ENCODE measurements around the gene CYP26B1.

The CYP26B1 gene

DNA sequence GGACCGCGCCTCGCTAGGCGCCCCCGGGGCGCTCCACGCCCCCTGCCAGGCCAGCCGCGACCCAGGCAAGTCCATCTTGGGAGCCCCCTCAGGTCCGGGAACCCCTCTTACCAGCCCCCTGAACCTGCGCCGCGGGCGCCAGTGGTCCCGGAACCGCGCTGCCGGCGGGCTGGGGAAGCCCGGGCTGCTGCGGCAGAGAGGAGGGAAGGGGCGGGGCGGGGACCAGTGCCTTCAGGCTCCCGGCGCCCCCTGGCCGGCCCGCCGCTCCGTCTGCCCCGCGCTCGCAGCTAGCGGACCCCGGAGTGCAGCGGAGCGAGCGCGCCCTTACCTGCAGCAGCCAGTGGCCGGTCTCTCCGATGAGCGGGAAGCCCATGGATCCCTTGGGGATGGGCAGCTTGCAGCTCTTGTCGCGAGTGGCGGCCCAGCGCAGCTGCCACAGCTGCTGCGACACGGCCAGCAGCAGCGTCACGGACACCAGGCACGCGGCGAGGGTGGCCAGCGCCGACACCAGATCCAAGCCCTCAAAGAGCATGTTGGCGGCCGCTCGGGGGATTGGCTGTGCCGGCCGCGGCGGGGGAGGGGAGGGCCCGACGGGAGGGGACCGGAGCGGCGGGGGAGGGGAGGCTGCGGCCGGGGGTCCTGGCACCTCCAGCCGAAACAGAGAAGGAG is at the start of gene CYP26B1:
Gene CYP26B1, minus strand, starts transcription at position 560 of the 669 bp plus-strand sequence. Its CDS starts 28 bp downstream, at position 532.
- DNase-seq (ENCODE audit: low read depth in 3 of 3), result no peak

DNA sequence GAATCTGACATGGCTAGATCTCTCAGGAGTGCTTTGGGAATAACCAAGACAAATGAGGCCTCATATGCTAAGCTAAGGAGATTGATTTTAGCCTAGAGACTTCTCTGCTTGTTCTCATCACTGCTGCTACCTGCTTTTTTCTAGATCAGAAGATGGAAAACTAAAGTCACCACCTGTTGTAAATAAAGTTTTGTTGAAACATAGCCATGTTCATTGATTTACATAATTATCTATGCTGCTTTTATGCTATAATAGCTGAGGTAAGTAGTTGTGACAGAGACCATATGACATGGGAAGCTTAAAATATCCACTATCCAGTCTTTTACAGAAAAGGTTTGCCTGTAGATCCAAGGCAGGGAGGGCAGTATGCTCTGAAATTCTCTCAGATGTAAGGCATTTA is 46.1 kb upstream of the CYP26B1 start:
- DNase-seq (ENCODE audit: low read depth in 3 of 3), result no peak

DNA sequence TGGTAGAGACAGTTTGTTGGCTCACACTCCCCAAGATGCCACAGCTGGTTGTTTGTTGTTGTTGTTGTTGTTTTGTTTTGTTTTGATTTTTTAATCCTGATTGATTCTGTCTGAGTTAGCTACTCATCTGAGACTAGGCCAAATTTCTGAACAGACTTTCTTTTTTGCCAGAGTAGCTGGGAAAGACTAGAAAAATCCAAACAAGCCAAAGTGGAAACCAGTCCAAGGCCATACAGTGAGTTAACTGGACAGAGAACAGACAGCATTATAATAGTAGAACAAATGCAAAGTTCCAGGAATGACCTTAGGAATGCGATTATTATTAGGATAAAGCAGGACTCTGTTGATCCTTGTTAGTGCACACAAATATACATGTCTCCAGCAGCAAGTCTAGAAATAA is 43.8 kb upstream of the CYP26B1 start:
- no peak for DNase-seq (ENCODE audit: low read depth in 3 of 3)

DNA sequence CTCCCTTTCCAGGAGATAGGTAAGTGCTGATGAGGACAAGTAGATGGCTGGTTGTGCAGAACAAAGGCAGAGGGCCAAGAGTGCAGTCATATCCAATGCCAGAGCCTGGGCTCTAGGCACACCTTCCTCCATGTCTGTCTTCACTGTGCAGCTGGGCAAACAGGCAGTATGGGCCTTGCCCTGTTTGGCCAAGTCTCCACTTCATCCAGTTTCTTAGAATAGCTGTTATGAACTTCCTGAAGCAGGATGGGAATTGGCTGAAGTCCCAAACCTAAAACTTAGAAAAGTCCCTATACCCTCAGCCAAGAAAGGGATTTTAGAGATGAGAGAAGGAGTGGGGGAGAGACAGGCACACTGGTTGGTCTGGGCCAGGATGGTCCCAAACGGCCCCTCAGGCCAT is 37.5 kb upstream of the CYP26B1 start:
- DNase-seq (ENCODE audit: low read depth in 3 of 3), result no peak

GRCh38 chr2:72183466-72183865 is 35.8 kb upstream of the CYP26B1 start:
- DNase-seq (ENCODE audit: low read depth in 3 of 3), result no peak

DNA sequence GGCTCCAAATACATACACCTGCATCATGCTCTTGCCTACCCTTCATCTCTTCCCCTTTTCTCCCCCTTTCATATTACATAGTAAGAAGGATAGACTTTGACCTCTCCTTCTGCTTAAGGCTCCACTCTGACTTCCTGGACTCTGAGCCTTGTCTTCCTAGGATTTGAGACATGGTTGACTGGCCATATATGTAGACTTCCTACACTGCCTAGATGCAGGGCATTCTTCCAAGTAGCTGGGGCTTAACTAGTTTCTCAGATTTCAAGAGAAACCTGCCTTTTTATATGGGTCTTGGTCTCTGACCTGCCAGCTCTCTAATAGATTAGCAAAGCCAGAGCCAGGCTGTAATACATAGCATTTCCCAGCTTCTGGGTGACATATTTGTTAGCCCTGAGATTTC is 35.4 kb upstream of the CYP26B1 start:
- no peak for DNase-seq (ENCODE audit: low read depth in 3 of 3)

DNA sequence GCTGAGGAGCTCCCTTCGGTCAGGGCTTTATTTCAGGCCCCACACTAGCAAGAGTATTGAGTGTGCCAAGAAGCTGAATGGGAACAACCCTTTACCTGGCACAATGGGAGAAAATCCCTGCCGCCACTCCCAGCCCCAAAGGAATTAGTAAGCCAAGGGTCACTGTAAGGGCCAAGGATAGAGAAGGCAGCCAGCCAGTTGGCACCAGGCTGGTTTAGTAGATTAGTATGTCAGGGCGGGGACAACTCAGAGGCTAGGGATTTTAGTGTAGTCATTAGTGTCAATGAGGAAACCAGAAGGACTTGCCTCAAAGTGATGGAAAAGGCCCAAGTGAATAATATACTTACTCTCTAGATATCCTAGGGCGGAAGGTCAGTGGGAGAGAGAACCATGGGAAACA is 34.9 kb upstream of the CYP26B1 start:
- DNase-seq (ENCODE audit: low read depth in 3 of 3), result no peak

GRCh38 chr2:72181616-72182015 is 34.0 kb upstream of the CYP26B1 start:
- DNase-seq (ENCODE audit: low read depth in 3 of 3), result no peak

GRCh38 chr2:72180351-72180750 is 32.7 kb upstream of the CYP26B1 start:
- DNase-seq (ENCODE audit: low read depth in 3 of 3), result no peak

GRCh38 chr2:72178551-72178950 is 30.9 kb upstream of the CYP26B1 start:
- DNase-seq (ENCODE audit: low read depth in 3 of 3), result no peak

GRCh38 chr2:72176281-72176680 is 28.6 kb upstream of the CYP26B1 start:
- DNase-seq (ENCODE audit: low read depth in 3 of 3), result no peak

GRCh38 chr2:72175636-72176035 is 28.0 kb upstream of the CYP26B1 start:
- no peak for DNase-seq (ENCODE audit: low read depth in 3 of 3)

- no peak for DNase-seq (ENCODE audit: low read depth in 3 of 3)
Observed at GRCh38 chr2:72173640-72174321, 26.1 kb upstream of the CYP26B1 start.

- DNase-seq (ENCODE audit: low read depth in 3 of 3), result no peak
Observed at GRCh38 chr2:72172478-72172877, 24.8 kb upstream of the CYP26B1 start.

DNA sequence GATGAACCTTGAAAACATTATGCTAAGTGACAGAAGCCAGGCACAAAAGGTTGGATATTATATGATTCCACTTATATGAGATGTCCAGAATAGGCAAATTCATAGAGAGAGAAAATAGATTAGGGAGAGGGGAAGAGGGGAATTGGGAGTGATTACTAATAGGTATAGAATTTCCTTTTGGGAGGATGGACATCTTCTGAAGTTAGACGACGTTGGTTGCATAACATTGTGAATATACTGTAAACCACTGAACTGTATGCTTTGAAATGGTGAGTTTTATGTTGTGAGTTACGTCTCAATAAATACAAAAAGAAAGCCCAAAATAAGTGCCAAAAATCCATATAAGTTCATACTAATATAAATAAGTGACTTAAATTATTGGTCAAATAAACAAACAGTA is 18.6 kb upstream of the CYP26B1 start:
- DNase-seq (ENCODE audit: low read depth in 3 of 3), result no peak

GRCh38 chr2:72165792-72166191 is 18.1 kb upstream of the CYP26B1 start:
- DNase-seq (ENCODE audit: low read depth in 3 of 3), result no peak

GRCh38 chr2:72162574-72162973 is 14.9 kb upstream of the CYP26B1 start:
- DNase-seq (ENCODE audit: low read depth in 3 of 3), result no peak

- DNase-seq (ENCODE audit: low read depth in 3 of 3), result no peak
Observed at GRCh38 chr2:72159211-72159993, 11.7 kb upstream of the CYP26B1 start.

- DNase-seq (ENCODE audit: low read depth in 3 of 3), result no peak
Observed at GRCh38 chr2:72157871-72158771, 10.5 kb upstream of the CYP26B1 start.

DNA sequence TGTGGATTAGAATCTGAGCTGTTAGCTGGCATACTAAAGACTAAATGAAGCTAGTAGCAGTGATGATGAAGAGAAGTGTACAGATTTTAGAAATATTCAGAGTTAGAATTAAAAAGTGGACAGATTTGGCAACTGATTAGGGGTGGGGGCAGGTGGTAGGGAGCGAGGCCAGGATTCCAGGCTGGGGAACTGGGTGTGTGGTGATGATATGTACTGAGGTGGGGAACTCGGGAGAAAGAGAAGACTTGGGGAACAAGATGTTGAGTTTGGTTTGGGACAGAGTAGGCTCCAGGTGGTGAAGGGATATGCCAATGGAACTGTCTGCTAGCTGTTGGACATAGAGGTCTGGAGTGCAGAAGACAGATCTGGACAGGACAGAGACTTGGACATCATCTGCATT is 9.2 kb upstream of the CYP26B1 start:
- DNase-seq (ENCODE audit: low read depth in 3 of 3), result no peak

GRCh38 chr2:72155737-72156136 is 8.1 kb upstream of the CYP26B1 start:
- no peak for DNase-seq (ENCODE audit: low read depth in 3 of 3)

- DNase-seq (ENCODE audit: low read depth in 3 of 3), result no peak
Observed at GRCh38 chr2:72155151-72155550, 7.5 kb upstream of the CYP26B1 start.

Data from stimulated activated CD4-positive, alpha-beta T cell treated with anti-CD3 and anti-CD28 coated beads, TNF-alpha, amount 100 ng/mL, for 4 hours (primary cell).